HG02852 (cell line): Measurements from ENCODE around the gene TTC7B.

Experiments
- ATAC-seq: cut with Tn5 transposase; IDR thresholded peaks from one replicate; pipeline ENCODE4 v1.9.1; 2021; ENCODE audit warnings: mild to moderate bottlenecking, moderate library complexity; ENCODE audit not compliant: unreplicated experiment

TTC7B gene

DNA sequence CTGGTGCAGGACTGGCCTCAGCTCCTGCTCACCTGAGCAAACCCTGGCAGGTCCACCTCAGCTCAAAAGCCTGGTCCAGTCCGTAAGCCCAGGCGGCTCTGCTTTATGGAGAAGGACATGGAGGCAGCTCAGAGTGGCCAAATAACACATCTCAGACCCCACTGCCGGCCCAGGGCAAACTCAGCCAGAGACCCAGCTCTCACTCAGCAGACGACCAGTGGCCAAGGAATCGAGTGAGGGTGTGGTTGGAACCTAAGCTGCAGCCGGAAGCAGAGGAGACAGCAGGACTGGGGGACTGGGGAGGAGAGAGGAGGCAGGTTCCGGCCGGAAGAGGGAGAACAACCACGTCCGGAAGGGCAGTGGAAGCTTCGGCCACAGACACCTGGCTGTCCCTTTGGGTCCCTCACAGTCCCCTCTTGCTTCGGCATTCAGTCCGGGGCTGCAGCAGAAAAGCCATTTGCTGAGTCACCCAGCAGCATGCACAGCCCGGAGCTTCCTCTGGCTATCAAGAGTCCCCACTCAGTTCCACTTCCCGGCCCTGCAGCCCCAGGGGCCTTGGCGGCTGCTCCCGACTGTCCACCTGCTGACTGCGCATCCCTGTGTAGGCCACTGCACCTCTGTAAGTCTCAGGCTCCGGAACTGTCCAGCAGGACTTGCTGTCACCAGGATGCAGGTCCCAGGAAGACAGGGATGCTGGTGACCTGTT, 315.4 kb downstream of the TTC7B start:
- ATAC-seq, result no peak

DNA sequence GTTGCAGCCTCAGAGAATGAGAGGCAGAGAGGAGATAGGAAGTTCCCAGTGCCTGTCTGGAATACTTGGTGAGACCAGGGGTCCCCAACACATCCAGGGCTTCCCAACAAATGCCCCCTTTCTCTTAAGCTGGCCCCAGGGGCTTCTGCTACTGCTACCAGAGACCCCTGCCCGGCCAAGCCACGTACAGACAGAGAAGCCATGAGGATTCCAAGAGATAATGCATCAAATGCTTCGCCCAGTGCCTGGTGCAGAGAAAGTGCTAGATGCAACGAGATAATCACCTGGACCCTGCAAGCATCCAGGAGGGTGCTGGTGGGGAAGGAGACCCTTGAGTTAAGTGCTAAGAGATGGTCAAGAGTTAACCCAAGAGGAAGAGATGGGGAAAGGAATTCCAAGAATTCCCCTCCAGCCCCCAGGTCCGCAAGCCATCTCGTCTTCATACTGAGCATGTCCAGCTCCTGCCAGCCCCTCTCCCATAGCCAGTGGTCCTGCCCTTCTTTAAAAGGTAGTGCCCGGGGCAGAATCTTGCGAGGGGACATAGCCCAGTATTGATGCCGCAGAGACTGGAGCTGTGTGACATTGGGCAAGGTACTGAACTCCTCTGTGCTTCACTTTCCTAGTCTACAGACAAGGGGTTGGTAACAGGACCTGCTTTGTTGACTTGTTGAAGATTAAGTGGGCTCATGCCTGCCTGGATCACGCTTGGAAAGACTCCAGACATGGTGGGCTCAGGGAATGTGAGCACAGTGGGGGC, 316.1 kb downstream of the TTC7B start:
- ATAC-seq, result no peak

DNA sequence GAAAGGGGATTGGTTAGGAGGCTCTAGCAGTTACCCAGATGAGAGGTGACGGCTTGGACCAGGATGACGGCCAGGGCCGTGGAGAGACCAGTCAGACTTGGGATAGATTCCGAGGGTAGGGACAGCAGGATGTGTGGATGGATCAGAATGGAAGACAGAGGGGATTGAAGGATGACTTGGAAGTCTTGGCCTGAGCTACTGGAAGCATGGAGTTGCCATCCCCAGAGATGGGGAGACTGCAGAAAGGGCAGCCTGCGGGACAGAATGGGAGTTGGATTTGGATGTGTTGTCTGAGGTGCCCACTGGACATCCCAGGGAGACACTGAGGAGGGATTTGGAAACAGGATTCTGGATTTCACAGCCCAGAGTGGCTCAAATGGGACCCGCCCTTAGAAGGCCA, 317.1 kb downstream of the TTC7B start:
- no peak for ATAC-seq

DNA sequence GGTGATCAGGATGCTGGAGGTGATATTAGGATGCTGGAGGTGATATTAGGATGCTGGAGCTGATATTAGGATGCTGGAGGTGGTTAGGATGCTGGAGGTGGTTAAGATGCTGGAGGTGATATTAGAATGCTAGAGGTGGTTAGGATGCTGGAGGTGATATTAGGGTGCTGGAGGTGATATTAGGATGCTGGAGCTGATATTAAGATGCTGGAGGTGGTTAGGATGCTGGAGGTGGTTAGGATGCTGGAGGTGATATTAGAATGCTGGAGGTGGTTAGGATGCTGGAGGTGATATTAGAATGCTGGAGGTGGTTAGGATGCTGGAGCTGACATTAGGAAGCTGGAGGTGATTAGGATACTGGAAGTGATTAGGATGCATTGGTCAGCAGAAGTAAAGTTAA, 318.0 kb downstream of the TTC7B start:
- no peak for ATAC-seq

DNA sequence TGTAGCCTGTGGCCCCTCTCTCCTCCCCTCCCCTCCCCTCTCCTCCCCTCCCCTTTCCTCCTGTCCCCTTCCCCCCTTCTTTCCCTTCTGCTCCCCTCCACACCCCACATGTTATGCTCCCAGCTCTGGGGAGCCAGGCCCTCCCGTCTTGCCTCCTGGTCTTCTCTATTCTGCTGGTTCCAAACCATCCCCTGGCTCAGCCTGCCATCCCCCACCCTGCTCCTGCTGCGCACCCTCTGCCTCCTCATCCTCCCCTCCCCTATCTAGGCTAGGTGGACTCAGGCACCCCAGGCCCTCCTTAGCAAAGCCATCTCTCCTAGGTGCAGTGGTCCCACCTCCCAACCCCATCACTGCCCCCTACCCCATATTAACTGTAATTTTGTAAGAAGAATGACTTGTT, 319.9 kb downstream of the TTC7B start:
- ATAC-seq, result no peak

DNA sequence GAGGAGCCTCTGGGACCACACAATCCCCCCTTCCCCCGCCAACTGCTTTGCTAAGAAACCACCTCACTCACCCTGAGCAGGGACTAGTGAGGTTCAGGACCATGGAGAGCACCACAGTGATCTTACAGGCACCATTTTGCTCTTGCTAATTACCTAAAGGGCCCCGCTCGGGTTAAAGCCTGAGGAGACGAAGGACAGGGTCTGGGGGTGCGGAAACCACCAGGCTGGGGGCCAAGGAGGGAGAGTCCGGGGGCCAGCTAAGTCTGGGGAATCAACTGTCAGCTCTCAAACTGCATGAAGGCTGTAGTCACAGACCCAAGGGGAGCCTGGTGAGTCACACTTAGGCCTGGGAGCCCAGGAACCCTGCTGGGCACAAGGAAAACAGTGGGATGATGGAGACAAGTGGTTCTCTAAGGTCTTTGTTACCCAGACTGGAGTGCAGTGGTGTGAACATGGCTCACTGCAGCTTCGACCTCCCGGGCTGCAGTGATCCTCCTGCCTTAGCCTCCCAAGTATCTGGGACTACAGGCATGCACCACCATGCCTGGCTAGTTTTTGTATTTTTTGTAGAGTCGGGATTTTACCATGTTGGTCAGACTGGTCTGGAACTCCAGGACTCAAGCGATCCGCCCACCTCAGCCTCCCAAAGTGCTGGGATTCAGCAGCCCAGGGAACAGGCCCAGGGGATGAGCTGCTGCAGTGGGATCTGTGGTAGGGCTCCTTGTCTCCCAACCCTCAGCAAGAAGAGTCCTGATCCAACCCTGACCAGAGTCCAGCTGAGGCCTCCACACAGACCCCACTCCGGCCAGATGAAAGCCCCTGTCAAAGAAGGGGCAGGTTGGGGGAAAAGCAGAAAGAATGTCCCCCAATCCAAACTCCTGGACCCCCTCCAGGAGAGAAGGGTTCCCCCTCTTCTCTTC, 320.6 kb downstream of the TTC7B start:
- no peak for ATAC-seq

DNA sequence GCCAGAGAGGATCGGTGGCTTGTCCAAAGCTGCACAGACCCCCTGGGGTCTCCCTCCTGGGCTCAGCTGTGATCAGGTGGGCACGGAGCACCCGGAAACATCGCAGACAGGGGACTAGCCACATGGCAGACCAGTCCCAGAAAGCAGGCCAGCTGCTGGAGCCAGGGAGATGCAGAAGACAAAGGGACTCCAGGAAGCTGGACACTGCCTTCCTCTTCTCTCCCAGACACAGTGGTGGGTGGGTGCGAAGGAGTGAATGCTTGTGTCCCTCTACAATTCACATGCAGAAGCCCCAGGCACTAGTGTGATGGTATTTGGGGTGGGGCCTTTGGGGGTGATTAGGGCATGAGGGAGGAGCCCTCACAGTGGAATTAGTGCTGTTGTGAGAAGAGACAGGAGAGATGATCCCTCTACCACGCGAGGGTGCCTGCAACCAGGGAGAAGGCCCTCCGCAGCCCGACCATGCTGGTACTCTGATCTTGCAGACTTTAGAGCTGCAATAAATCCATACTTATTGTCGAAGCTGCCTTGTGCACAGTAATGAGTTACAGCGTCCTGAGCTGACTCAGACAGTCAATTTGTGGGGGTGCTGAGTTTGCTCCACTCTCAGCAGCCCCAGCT, 324.2 kb downstream of the TTC7B start:
- ATAC-seq, result no peak

DNA sequence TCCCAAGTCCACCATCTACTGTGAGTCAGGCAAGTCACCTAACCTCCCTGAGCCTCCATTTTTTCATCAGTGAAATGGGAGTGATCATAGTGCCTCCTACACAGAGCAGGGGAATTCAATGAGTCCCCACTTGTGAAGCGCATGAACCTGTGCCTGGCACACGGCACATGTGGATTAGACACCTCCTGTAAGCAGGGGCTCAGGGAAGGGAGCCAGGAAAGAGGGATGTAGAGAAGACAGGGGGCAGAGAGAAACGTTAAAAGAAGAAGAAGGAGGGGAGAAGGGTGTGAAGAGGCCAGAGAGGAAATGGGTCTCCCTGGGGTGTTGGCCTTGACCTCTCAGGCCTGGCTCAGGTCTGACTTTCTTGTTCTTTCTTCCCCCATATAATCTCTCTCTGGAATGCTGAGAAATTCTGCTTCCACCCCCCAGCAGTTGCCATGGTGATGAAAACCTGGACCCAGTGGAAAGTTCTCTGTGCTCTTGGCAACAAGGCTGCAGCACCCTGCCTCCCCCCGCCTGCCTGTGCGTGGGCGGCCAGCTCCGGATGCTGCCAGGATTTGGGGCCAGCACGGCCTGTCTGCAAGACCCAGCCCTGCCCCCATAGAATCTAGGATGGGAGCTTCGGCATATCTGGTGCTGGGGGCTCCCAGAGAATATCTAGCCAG, 324.9 kb downstream of the TTC7B start:
- no peak for ATAC-seq

DNA sequence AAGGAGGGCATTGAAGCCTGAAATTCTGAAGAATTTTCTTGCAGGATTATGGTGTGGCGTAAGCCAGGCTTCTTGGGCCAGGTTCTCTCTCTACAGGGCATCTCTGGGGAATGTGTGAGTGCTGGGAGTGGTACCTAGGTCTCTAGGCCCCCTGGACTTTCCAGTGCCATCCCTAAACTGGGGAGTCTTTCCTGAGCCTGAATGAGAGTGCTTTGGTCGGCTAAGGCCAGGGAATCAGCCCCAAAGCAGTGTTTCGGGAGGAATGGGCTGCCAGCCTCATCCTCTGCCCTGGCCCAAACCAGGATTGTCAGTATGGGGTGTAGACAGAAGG, 325.5 kb downstream of the TTC7B start:
- ATAC-seq, result no peak

DNA sequence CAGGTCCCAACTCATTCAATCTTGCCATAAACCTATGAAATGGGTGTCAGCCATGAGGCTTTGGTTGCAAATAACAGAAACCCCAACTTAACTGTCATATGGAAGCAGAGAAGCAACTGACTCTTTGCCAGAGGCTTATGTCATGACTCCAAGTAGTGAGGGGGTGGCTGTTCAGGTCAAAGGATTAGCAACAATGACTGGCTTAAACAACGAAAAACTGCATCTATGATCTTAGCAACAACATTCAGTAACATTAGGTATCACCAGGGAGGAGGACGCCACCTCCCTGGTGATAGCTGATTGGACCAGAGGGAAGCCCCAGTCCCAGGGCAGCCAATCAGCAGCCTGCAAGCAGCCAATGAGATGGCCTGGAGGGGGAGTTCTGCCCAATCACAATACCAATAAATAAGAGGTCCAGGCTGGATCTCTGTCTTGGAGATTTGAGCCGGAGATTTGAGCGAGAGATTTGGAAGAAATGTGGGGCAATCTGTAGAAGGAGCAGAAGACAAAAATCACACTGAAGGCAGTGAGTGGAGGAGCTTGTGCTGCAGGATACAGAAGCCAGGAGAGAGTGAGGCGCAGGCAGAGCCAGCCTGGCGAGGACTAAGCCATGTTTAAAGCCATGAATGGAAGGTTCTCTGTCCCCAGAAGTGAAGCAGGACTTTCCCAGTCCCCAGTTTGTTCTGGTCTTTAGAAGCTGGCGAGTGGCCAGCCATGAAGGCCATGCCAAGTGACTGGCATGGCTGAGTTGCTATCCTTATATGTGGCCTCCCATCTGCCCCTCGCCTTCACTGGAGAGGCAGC, 326.1 kb downstream of the TTC7B start:
- no peak for ATAC-seq

DNA sequence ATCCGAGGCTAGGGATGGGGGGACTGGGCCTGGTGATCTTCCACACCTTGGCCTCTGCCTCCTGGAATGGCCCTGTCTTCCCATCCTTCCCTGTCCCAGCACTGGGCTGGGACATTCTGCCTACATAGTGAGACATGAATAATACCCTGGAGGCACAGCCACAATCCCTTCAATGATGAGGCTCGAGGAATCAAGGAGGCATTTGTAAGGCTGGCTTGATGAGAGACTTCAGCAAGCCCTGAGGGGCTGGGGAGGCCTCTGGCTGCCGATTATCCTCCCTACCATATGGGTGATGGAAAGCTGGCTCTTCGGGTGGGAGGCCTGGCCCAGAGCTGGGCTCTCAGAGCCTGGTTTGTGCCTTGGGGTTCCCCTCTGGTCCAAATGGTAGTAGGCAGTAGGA, 326.9 kb downstream of the TTC7B start:
- no peak for ATAC-seq

DNA sequence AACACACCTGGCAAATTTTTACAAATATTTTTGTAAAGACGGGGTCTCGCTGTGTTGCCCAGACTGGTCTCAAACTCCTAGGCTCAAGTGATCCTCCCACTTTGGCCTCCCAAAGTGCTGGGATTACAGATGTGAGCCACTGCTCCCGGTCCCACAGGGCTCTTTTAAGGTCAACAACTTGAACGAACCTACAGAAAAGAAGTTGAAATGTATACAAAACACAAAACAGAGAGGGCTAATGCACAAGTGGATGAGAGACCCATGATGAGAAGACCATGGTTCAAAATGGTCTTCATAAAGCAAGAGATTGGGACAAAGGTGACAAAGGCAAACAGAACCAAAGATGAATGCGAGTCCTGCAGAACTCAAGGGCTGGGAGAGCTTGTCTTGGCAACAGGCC, 328.0 kb downstream of the TTC7B start:
- ATAC-seq, result no peak

DNA sequence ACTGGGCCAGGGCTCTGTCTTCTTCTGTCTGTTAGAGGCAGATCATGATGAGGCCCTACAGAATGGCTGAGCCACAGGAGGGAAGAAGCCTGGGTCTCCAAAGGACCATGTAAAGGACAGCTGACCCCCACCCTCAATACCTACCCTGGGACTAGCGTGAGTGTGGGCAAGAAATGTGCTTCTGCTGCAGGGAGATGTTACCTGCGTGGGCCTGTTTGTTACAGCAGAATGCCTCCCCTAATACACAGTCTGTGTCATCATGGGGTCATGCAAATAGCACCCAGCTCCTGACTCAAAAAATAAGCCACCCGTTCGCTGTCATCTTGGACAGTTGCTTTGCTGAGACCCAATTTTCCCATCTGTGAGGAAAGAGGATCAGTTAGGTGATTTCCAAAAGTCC, 328.8 kb downstream of the TTC7B start:
- ATAC-seq, result no peak

DNA sequence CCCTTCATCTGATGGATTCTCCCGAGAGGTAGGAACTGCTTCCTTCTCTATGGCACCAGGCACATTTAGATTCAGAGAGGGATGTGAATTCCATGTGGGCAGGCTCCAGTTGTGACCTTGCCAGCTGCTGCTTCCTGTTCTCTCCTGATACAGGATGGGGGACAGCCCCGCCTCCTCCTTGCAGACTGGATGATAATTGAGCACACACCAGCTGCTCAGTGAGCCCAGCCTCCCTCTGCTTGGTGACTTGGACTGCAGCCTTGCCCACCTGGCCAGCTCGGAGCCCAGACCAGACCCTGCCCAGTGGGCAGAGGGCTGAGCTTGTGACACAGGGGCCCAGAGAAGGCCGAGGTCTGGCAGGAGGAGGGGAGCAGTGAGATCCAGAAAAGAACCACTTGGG, 329.2 kb downstream of the TTC7B start:
- ATAC-seq, result no peak

DNA sequence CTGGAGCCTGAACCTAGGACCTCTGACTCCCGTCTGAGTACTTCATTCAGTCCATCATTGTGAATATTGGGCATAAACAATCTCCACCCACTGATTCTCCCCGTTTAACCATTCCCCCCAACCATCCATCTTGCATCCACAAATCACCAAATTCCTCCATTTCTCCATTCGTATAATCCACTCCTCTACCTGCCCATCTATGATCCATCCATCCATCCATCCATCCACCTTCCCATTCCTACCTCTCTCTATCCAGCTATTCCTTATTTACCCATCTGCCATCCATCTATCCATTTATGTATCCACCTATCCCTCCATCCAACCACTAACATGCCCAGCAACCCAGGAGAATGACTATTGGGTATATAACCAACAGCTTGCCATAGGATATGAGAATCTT, 331.9 kb downstream of the TTC7B start:
- no peak for ATAC-seq

DNA sequence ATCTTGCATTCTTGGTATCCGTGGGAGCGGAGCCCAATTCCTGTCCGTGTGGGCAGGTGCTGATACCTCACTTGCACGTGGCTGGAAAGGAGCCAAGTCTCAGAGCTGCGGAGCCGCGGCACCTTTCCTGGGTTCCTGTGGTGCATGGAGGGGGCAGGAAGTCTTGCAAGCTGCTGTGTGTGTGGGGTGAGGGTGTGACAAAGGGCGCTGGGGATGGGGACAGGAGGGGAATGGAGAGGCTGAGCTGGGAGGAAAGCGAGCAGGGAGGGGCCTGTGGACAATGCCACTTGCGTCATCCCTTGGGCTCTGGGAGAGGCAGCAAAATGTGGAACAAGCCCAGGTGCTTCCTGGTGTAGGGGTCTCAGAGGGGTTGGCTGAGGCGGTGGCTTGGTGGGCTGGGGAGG, 332.7 kb downstream of the TTC7B start:
- no peak for ATAC-seq

DNA sequence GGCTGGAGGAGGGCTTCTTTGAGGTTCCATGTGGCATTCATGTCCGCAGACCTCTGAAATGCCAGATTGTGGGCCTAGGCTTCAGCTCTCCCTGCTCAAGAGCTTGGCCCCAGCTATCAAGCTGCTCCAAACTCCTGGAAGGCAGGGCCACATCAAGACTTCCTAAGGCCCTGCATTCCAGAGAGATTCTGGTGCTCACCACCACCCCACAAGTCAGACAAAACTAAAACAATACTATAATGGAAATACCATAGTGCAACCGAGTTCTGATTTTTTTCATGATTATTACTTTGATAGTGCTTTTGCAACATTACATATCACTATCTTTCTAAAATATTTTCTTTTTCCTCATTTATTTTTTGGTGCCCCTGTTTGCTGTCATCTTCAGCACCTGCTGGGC, 333.1 kb downstream of the TTC7B start:
- ATAC-seq, result no peak

DNA sequence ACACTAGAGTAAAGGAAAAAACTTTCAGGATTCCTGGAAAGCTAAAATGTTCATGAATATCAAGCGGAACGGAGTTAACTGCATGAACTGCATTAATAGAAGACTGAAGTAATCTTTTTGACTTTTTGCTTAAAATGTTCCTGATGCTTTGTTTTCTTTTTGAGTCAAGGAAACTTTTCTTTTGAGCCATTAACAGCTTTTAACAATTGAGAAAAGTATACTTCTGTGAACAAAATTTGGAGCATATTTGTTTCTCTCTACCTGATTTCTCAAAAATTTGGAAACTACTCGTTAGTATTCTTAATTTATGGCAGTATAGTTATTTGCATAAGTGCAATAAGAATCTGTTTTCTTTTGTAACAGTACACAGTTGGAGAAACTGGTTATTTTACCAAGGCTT, 340.9 kb downstream of the TTC7B start:
- ATAC-seq, result no peak
